VCaP (cell line): ENCODE data around the gene LDB2.

ENCODE experiments used
- H3K27ac ChIP-seq: fragments of 450-650 bp; 2 replicates; pipeline ENCODE4 v1.5.1; 2017
- CTCF ChIP-seq: fragments of 450-650 bp; conservative IDR thresholded peaks from 2 replicates; pipeline ENCODE4 v1.5.1; 2017; ENCODE audit warnings: mild to moderate bottlenecking, moderate library complexity

The LDB2 gene

DNA sequence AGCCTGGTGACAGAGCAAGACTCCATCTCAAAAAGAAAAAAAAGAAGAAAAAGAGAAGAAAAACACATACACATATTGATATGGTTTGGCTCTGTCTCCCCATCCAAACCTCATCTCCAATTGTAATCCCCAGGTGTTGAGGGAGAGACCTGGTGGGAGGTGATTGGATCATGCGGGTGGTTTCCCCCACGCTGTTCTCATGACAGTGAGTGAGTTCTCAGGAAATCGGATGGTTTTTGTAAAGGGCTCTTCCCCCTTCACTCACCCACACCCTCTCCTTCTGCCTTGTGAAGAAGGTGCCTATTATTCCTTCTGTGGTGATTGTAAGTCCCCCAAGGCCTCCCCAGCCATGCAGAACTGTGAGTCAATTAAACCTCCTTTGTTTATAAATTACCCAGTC, 68.4 kb downstream of the LDB2 start:
- TF ChIP-seq CTCF = no peak
- no peak overlapping the region for H3K27ac ChIP-seq

GRCh38 chr4:16827794-16828724, 70.4 kb downstream of the LDB2 start:
- no peak for TF ChIP-seq CTCF
- H3K27ac ChIP-seq = no peak overlapping the region

- H3K27ac ChIP-seq = no peak overlapping the region
- no peak for TF ChIP-seq CTCF
These were observed 71.4 kb downstream of the LDB2 start for GRCh38 chr4:16827045-16827444.

DNA sequence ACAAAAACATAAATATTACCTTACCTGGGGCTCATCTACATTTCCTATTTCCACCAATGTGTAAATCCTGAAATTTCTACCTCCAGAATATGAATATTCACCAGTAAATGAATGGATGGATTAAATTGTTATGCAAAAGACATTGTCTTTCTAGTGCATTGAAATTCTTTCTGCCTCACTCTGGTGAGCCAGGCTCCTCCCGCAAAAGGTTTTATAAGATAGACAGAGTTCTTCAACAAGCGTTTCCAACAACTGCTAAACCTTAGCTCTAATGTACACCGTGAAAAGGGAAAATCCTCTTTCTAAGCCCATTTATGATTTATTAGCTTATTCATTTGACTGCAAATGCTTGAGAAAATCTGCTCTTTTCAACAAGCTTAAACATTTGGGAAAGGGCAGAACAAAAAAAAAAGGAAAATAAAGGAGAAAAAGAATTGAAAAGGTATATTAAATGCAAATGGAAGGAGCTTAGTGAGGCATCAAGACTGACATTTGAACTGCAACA, 72.0 kb downstream of the LDB2 start:
- no peak for TF ChIP-seq CTCF
- H3K27ac ChIP-seq = no peak overlapping the region

DNA sequence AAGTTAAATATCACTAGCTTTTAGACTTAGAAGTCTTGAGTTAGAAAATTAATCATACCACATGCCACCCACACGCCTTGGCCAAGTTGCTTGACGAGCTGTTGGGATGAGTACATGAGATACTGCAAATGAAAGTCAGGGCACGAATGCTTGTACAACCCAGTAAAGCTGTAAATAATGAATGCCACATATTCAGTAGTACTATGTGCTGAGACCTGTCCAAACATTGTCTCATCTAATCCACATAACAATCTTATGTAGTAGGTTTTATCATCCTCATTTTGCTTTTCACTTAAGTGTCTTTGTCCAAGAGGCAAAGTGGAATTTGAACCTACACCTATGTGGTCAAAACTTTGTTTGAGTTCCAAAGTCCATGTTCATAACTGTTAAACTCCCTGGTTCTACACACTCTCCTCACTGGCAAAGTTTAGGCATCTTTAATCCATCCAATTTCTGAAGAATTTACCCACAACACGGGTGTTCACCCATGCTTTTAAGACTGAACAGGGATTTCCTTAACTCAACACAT, 74.1 kb downstream of the LDB2 start:
- no peak for TF ChIP-seq CTCF
- no peak overlapping the region for H3K27ac ChIP-seq

- no peak overlapping the region for H3K27ac ChIP-seq
- TF ChIP-seq CTCF = no peak
These were observed 78.1 kb downstream of the LDB2 start for GRCh38 chr4:16820329-16820728.

- H3K27ac ChIP-seq = no peak overlapping the region
- TF ChIP-seq CTCF = no peak
These were observed 78.8 kb downstream of the LDB2 start for GRCh38 chr4:16819652-16820051.
